Panc1 (cell line): ENCODE results near the gene COTL1. TPM values are rescaled to one million over a fixed set of nuclear protein-coding genes. Genes with fewer than 3 reads are reported as not detected.

Experiments used
- ATAC-seq: fragments of 200-7000 bp; cut with Tn5 transposase; 2 replicates; pipeline ENCODE4 v1.9.1; 2020; ENCODE audit warnings: mild to moderate bottlenecking, moderate library complexity
- BruUV-seq: library from RNA; stranded (reverse); fragments of 400-500 nt; replicated peaks from 2 replicates; lab custom pipeline; 2021; lab: Mats Ljungman, UMichigan
- CTCF ChIA-PET: fragments of 300-600 bp; sonication (Branson Sonifier 250); formaldehyde crosslinking; loops from one replicate; lab custom pipeline; 2022; ENCODE audit warnings: antibody characterized with exemption; lab: Charles Lee
- POLR2A ChIA-PET: fragments of 300-600 bp; sonication (Branson Sonifier 250); formaldehyde crosslinking; loops from one replicate; lab custom pipeline; 2022; ENCODE audit warnings: antibody characterized with exemption; lab: Charles Lee
- DNase-seq: peaks from one replicate; pipeline ENCODE4 v3.0.0-alpha.2; 2010; ENCODE audit warnings: low read depth, low spot score
- H3K27ac ChIP-seq: 2 replicates; pipeline ENCODE4 v1.5.1; 2011; ENCODE audit warnings: mild to moderate bottlenecking, low read length, inconsistent platforms
- H3K27me3 ChIP-seq: fragments of 200-500 bp; sonication (Bioruptor generic); 2 replicates; pipeline ENCODE4 v1.6.0; 2014; ENCODE audit warnings: low read length, inconsistent platforms; ENCODE audit not compliant: control insufficient read depth, insufficient read depth
- H3K36me3 ChIP-seq: fragments of 200-500 bp; sonication (Bioruptor generic); 2 replicates; pipeline ENCODE4 v1.5.1; 2014; ENCODE audit warnings: inconsistent platforms, mild to moderate bottlenecking, low read length, moderate library complexity; ENCODE audit not compliant: control insufficient read depth, insufficient read depth
- H3K4me1 ChIP-seq: 2 replicates; pipeline ENCODE4 v1.5.1; 2011; ENCODE audit warnings: inconsistent platforms, mild to moderate bottlenecking, low read length, moderate library complexity; ENCODE audit not compliant: control insufficient read depth, insufficient read depth
- H3K4me3 ChIP-seq, 2 experiments: 2 replicates each; pipeline ENCODE4 v1.5.1; 2011 to 2012; ENCODE audit warnings: low read depth in 2 of 2, low read length in 2 of 2, mild to moderate bottlenecking in 2 of 2, inconsistent platforms in 1 of 2, moderate library complexity in 1 of 2
- H3K9me3 ChIP-seq: fragments of 200-500 bp; sonication (Bioruptor generic); 2 replicates; pipeline ENCODE4 v1.5.1; 2014; ENCODE audit warnings: low read depth, mild to moderate bottlenecking, inconsistent platforms, low read length, moderate library complexity; ENCODE audit not compliant: control insufficient read depth, insufficient read depth
- CTCF ChIP-seq: fragments of 450-650 bp; IDR thresholded peaks from 2 replicates; pipeline ENCODE4 v1.5.1; 2017; ENCODE audit warnings: mild to moderate bottlenecking
- POLR2AphosphoS5 ChIP-seq: IDR thresholded peaks from 2 replicates; pipeline ENCODE4 v1.6.1; 2012; ENCODE audit warnings: mild to moderate bottlenecking, low read depth, low read length, moderate library complexity
- REST ChIP-seq, 2 experiments: IDR thresholded peaks; 2 replicates each; pipeline ENCODE4 v1.6.1; 2011 to 2012; ENCODE audit warnings: low read depth in 2 of 2, control low read depth in 1 of 2, low read length in 1 of 2, mild to moderate bottlenecking in 1 of 2, moderate library complexity in 1 of 2; ENCODE audit not compliant: insufficient read depth in 1 of 2
- SIN3A ChIP-seq: IDR thresholded peaks from 2 replicates; pipeline ENCODE4 v1.6.1; 2012; ENCODE audit warnings: low read depth, mild to moderate bottlenecking, low read length, moderate library complexity, borderline replicate concordance; ENCODE audit not compliant: insufficient read depth
- TCF7L2 ChIP-seq: IDR thresholded peaks from 2 replicates; pipeline ENCODE4 v1.6.1; 2011; ENCODE audit warnings: mild to moderate bottlenecking, low read depth, low read length, inconsistent platforms
- in situ Hi-C: cut with HindIII; loops from 2 replicates; pipeline ENCODE4 v1.10.0; 2016; ENCODE audit warnings: low sequenced_read_pairs, low pct_unique_long_range_greater_than_20kb
- intact Hi-C: fragments of 100-400 bp; cut with micrococcal nuclease; formaldehyde crosslinking; loops from one replicate; pipeline ENCODE4 v1.10.0; 2022; ENCODE audit not compliant: unreplicated experiment
- total RNA-seq: library from RNA; stranded (reverse); gene quantifications from one replicate; pipeline ENCODE4 v1.2.1, GENCODE V29; 2021; ENCODE audit not compliant: unreplicated experiment

COTL1 gene
- total RNA-seq, 1 experiment from 2014 or later: 302 TPM

- no peak overlapping the region for H3K27ac ChIP-seq
- ChIA-PET POLR2A (no interaction called here), CTCF (no interaction called here)
- H3K4me3 ChIP-seq: no peak overlapping the region
- no peaks in the 10 kb centered on the region for H3K9me3 ChIP-seq
- no peaks in the 10 kb centered on the region for H3K36me3 ChIP-seq
- BruUV-seq: no TSS peak
- no peak for DNase-seq
- no peak for ATAC-seq
- in situ Hi-C loops: no loop called here
- H3K27me3 ChIP-seq: no peaks in the 10 kb centered on the region
- TF ChIP-seq TCF7L2 (no peak), POLR2AphosphoS5 (no peak), CTCF (no peak), REST (IDR thresholded peaks at IDR 0.05; ENCODE audit: insufficient read depth in 1 of 2, low read depth in 2 of 2, low read length in 1 of 2) (no peak), SIN3A (no peak)
- intact Hi-C loops: no loop called here
- peaks cover 33% of the 10 kb centered on the region for H3K4me1 ChIP-seq
These were observed 20.9 kb downstream of the COTL1 start for GRCh38 chr16:84596801-84597527.

GRCh38 chr16:84596161-84596560 lies 21.7 kb downstream of the COTL1 start:
- intact Hi-C loops: no loop called here
- BruUV-seq: no TSS peak
- in situ Hi-C loops: no loop called here
- no peaks in the 10 kb centered on the region for H3K9me3 ChIP-seq
- H3K4me3 ChIP-seq: no peak overlapping the region
- POLR2A ChIA-PET: no interaction called here
- no peak for TF ChIP-seq TCF7L2
- TF ChIP-seq REST (IDR thresholded peaks at IDR 0.05; ENCODE audit: insufficient read depth in 1 of 2, low read depth in 2 of 2, low read length in 1 of 2): no peak
- no peak for TF ChIP-seq SIN3A
- TF ChIP-seq CTCF: no peak
- no peak for ATAC-seq
- H3K4me1 ChIP-seq: peaks cover 25% of the 10 kb centered on the region
- DNase-seq: no peak
- CTCF ChIA-PET: no interaction called here
- no peaks in the 10 kb centered on the region for H3K36me3 ChIP-seq
- H3K27me3 ChIP-seq: no peaks in the 10 kb centered on the region
- H3K27ac ChIP-seq: no peak overlapping the region
